ENCODE measurements around the gene NFE2L2.

NFE2L2 gene

GRCh38 chr2:177257471-177257870, 7.1 kb downstream of the NFE2L2 start:
- Histone ChIP-seq H3K9me3 (ENCODE audit: severe bottlenecking) (no peaks in the 10 kb centered on the region), H3K27me3 (ENCODE audit: insufficient read depth, poor library complexity, severe bottlenecking) (no peaks in the 10 kb centered on the region), H3K27ac (ENCODE audit: poor library complexity, severe bottlenecking) (peak overlapping the region; percentile 10), H3K4me3 (ENCODE audit: severe bottlenecking) (no peak overlapping the region), H3K4me1 (ENCODE audit: insufficient read depth, poor library complexity, severe bottlenecking) (peaks cover 55% of the 10 kb centered on the region), H3K36me3 (ENCODE audit: low read depth) (peaks cover 58% of the 10 kb centered on the region)
- DNase-seq (ENCODE audit: low spot score) (no peak), ATAC-seq (ENCODE audit: low read depth) (no peak)
- TF ChIP-seq CTCF (IDR thresholded peaks at IDR 0.05; ENCODE audit: poor library complexity, severe bottlenecking) = no peak

- ATAC-seq (ENCODE audit: low read depth) = no peak
- peaks cover 63% of the 10 kb centered on the region for H3K4me1 ChIP-seq (ENCODE audit: insufficient read depth, poor library complexity, severe bottlenecking)
- H3K27ac ChIP-seq (ENCODE audit: poor library complexity, severe bottlenecking) = peak overlapping the region; percentile 10
- no peak for TF ChIP-seq CTCF (IDR thresholded peaks at IDR 0.05; ENCODE audit: poor library complexity, severe bottlenecking)
- H3K9me3 ChIP-seq (ENCODE audit: severe bottlenecking) = no peaks in the 10 kb centered on the region
- no peak overlapping the region for H3K4me3 ChIP-seq (ENCODE audit: severe bottlenecking)
- peaks cover 55% of the 10 kb centered on the region for H3K36me3 ChIP-seq (ENCODE audit: low read depth)
- no peak for DNase-seq (ENCODE audit: low spot score)
- H3K27me3 ChIP-seq (ENCODE audit: insufficient read depth, poor library complexity, severe bottlenecking) = no peaks in the 10 kb centered on the region
These were observed 7.8 kb downstream of the NFE2L2 start for GRCh38 chr2:177256695-177257094.

GRCh38 chr2:177256026-177256425, 8.5 kb downstream of the NFE2L2 start:
- Histone ChIP-seq H3K4me1 (ENCODE audit: insufficient read depth, poor library complexity, severe bottlenecking) (peaks cover 65% of the 10 kb centered on the region), H3K27me3 (ENCODE audit: insufficient read depth, poor library complexity, severe bottlenecking) (no peaks in the 10 kb centered on the region), H3K9me3 (ENCODE audit: severe bottlenecking) (no peaks in the 10 kb centered on the region), H3K4me3 (ENCODE audit: severe bottlenecking) (no peak overlapping the region), H3K36me3 (ENCODE audit: low read depth) (peaks cover 61% of the 10 kb centered on the region), H3K27ac (ENCODE audit: poor library complexity, severe bottlenecking) (peak overlapping the region; percentile 61)
- TF ChIP-seq CTCF (IDR thresholded peaks at IDR 0.05; ENCODE audit: poor library complexity, severe bottlenecking) = no peak
- ATAC-seq (ENCODE audit: low read depth) (no peak), DNase-seq (ENCODE audit: low spot score) (no peak)

- Histone ChIP-seq H3K4me1 (ENCODE audit: insufficient read depth, poor library complexity, severe bottlenecking) (peaks cover 65% of the 10 kb centered on the region), H3K36me3 (ENCODE audit: low read depth) (peaks cover 66% of the 10 kb centered on the region), H3K4me3 (ENCODE audit: severe bottlenecking) (no peak overlapping the region), H3K27ac (ENCODE audit: poor library complexity, severe bottlenecking) (peak overlapping the region; percentile 61), H3K27me3 (ENCODE audit: insufficient read depth, poor library complexity, severe bottlenecking) (no peaks in the 10 kb centered on the region), H3K9me3 (ENCODE audit: severe bottlenecking) (no peaks in the 10 kb centered on the region)
- DNase-seq (ENCODE audit: low spot score) = no peak
- no peak for TF ChIP-seq CTCF (IDR thresholded peaks at IDR 0.05; ENCODE audit: poor library complexity, severe bottlenecking)
- no peak for ATAC-seq (ENCODE audit: low read depth)
These were observed 9.3 kb downstream of the NFE2L2 start for GRCh38 chr2:177255227-177255601.

- Histone ChIP-seq H3K4me1 (ENCODE audit: insufficient read depth, poor library complexity, severe bottlenecking) (peaks cover 65% of the 10 kb centered on the region), H3K4me3 (ENCODE audit: severe bottlenecking) (no peak overlapping the region), H3K36me3 (ENCODE audit: low read depth) (peaks cover 67% of the 10 kb centered on the region), H3K9me3 (ENCODE audit: severe bottlenecking) (no peaks in the 10 kb centered on the region), H3K27ac (ENCODE audit: poor library complexity, severe bottlenecking) (peak overlapping the region; percentile 61), H3K27me3 (ENCODE audit: insufficient read depth, poor library complexity, severe bottlenecking) (no peaks in the 10 kb centered on the region)
- TF ChIP-seq CTCF (IDR thresholded peaks at IDR 0.05; ENCODE audit: poor library complexity, severe bottlenecking) = peak; percentile 23
- DNase-seq (ENCODE audit: low spot score) (no peak), ATAC-seq (ENCODE audit: low read depth) (no peak)
These were observed 9.9 kb downstream of the NFE2L2 start for GRCh38 chr2:177254433-177255226.
